Brain microvascular endothelial cell (primary cell): Measurements from ENCODE around the gene MAD1L1.

Experiments
- DNase-seq: peaks from one replicate; pipeline ENCODE4 v3.0.0-alpha.2; 2020
- H3K27ac ChIP-seq: fragments of 250-450 bp; sonication (Bioruptor Pico); 2 replicates; pipeline ENCODE4 v1.5.1; 2020; ENCODE audit warnings: mild to moderate bottlenecking, moderate library complexity
- H3K27me3 ChIP-seq: fragments of 250-450 bp; sonication (Bioruptor Pico); replicated peaks from 2 replicates; pipeline ENCODE4 v1.5.1; 2020; ENCODE audit warnings: mild to moderate bottlenecking
- H3K36me3 ChIP-seq: fragments of 250-450 bp; sonication (Bioruptor Pico); replicated peaks from 2 replicates; pipeline ENCODE4 v1.5.1; 2020; ENCODE audit warnings: mild to moderate bottlenecking
- H3K4me3 ChIP-seq: 2 replicates; pipeline ENCODE4 v1.5.1; 2011; ENCODE audit warnings: low read depth, mild to moderate bottlenecking, control low read depth, low read length, moderate library complexity
- CTCF ChIP-seq: IDR thresholded peaks from 2 replicates; pipeline ENCODE4 v1.5.1; 2011; ENCODE audit warnings: low read depth, mild to moderate bottlenecking, moderate library complexity, low read length, control low read depth, inconsistent platforms; ENCODE audit errors: missing control alignments
- in situ Hi-C: cut with HindIII; loops from 2 replicates; pipeline ENCODE4 v1.10.0; 2017; ENCODE audit warnings: low sequenced_read_pairs, low pct_ligation_motif_present

MAD1L1 gene

GRCh38 chr7:2205036-2205780, 27.5 kb downstream of the MAD1L1 start:
- no peak for DNase-seq
- peaks cover 6% of the 10 kb centered on the region for H3K36me3 ChIP-seq
- H3K4me3 ChIP-seq, result no peak overlapping the region
- TF ChIP-seq CTCF, result no peak
- H3K27ac ChIP-seq, result no peak overlapping the region
- H3K27me3 ChIP-seq, result no peaks in the 10 kb centered on the region
- in situ Hi-C loops, result no loop called here

GRCh38 chr7:2204446-2204845, 28.3 kb downstream of the MAD1L1 start:
- Histone ChIP-seq H3K27me3 (no peaks in the 10 kb centered on the region), H3K36me3 (peaks cover 7% of the 10 kb centered on the region), H3K4me3 (no peak overlapping the region), H3K27ac (no peak overlapping the region)
- in situ Hi-C loops, result no loop called here
- no peak for TF ChIP-seq CTCF
- no peak for DNase-seq

GRCh38 chr7:2203766-2204300, 28.9 kb downstream of the MAD1L1 start:
- Histone ChIP-seq H3K27me3 (no peaks in the 10 kb centered on the region), H3K36me3 (peaks cover 7% of the 10 kb centered on the region), H3K4me3 (no peak overlapping the region), H3K27ac (no peak overlapping the region)
- in situ Hi-C loops, result no loop called here
- DNase-seq, result no peak
- no peak for TF ChIP-seq CTCF

- peak; percentile 15 for TF ChIP-seq CTCF
- Histone ChIP-seq H3K4me3 (no peak overlapping the region), H3K27me3 (no peaks in the 10 kb centered on the region), H3K36me3 (peaks cover 7% of the 10 kb centered on the region), H3K27ac (no peak overlapping the region)
- in situ Hi-C loops, result no loop called here
- DNase-seq, result no peak
These were observed 29.6 kb downstream of the MAD1L1 start for GRCh38 chr7:2202901-2203765.

GRCh38 chr7:2202361-2202761, 30.4 kb downstream of the MAD1L1 start:
- in situ Hi-C loops, result no loop called here
- H3K27me3 ChIP-seq, result no peaks in the 10 kb centered on the region
- H3K36me3 ChIP-seq, result peaks cover 4% of the 10 kb centered on the region
- no peak for DNase-seq
- H3K4me3 ChIP-seq, result no peak overlapping the region
- no peak overlapping the region for H3K27ac ChIP-seq
- TF ChIP-seq CTCF, result no peak
